ENCODE data around the gene CYB5R4. TPM values are rescaled to one million over a fixed set of nuclear protein-coding genes. Genes with fewer than 3 reads are reported as not detected.

Gene CYB5R4
- total and polyA plus RNA-seq, 2 of the 13 experiments (the other 11 are each of a cell fraction or from before 2014, with no cell fraction given): 5.3 to 26.1 TPM

- DNase-seq (ENCODE audit: low spot score): no peak
- ChIA-PET POLR2A (no interaction called here), CTCF (ENCODE audit: low intra/inter-chr PET ratio, low total read pairs) (no interaction called here)
- intact Hi-C loops (cut with micrococcal nuclease; ENCODE audit: unreplicated experiment): no loop called here
- 2% methylated on average over 4 of the region's 4 CpGs for WGBS (ENCODE audit: low lambda C conversion rate)
- Histone ChIP-seq H3K27me3 (ENCODE audit: control insufficient read depth in 1 of 2, insufficient read depth in 2 of 2, low read length in 2 of 2) (no peaks in the 10 kb centered on the region), H3K27ac (ENCODE audit: extremely low read length, insufficient read depth, low read length) (no peak overlapping the region), H3K79me2 (ENCODE audit: insufficient read depth, low read length) (no peaks in the 10 kb centered on the region), H3K9me3 (ENCODE audit: low read length) (no peaks in the 10 kb centered on the region), H3K9ac (ENCODE audit: insufficient read depth, low read depth, low read length) (no peak overlapping the region), H3K36me3 (replicated peaks in 1 of 2; ENCODE audit: control insufficient read depth in 1 of 2, insufficient read depth in 2 of 2, low read length in 2 of 2) (no peaks in the 10 kb centered on the region), H2AFZ (ENCODE audit: low read length) (no peak overlapping the region), H3K4me3 (replicated peaks in 1 of 3; ENCODE audit: insufficient read depth in 1 of 3, low read depth in 2 of 3, low read length in 3 of 3) (no peak overlapping the region), H3K4me2 (ENCODE audit: low read depth, low read length) (no peak overlapping the region), H3K4me1 (ENCODE audit: insufficient read depth, low read length) (no peaks in the 10 kb centered on the region), H4K20me1 (ENCODE audit: insufficient read depth, low read length) (no peaks in the 10 kb centered on the region)
- TF ChIP-seq TFDP1 (CRISPR knock-in tag; IDR thresholded peaks at IDR 0.05; ENCODE audit: borderline replicate concordance) (no peak), MEIS1 (CRISPR knock-in tag; IDR thresholded peaks at IDR 0.05; ENCODE audit: borderline replicate concordance) (no peak), ZNF251 (CRISPR knock-in tag; IDR thresholded peaks at IDR 0.05) (no peak), ZNF552 (CRISPR knock-in tag; IDR thresholded peaks at IDR 0.05; ENCODE audit: borderline replicate concordance) (no peak), ZNF879 (CRISPR knock-in tag; IDR thresholded peaks at IDR 0.05) (no peak), NR2C2 (CRISPR knock-in tag; IDR thresholded peaks at IDR 0.05; ENCODE audit: borderline replicate concordance) (no peak), ZFX (CRISPR knock-in tag; IDR thresholded peaks at IDR 0.05; ENCODE audit: low read depth) (no peak), ZKSCAN1 (IDR thresholded peaks at IDR 0.05; ENCODE audit: low read length) (no peak), ZNF564 (CRISPR knock-in tag; IDR thresholded peaks at IDR 0.05) (no peak), EZH2 (conservative IDR thresholded peaks at IDR 0.05; ENCODE audit: low read depth, low read length) (no peak), HOMEZ (CRISPR knock-in tag; IDR thresholded peaks at IDR 0.05; ENCODE audit: low read depth) (no peak), SCMH1 (CRISPR knock-in tag; IDR thresholded peaks at IDR 0.05; ENCODE audit: borderline replicate concordance) (no peak), CENPT (CRISPR knock-in tag; IDR thresholded peaks at IDR 0.05; ENCODE audit: low read depth) (no peak), CBX5 (CRISPR knock-in tag; IDR thresholded peaks at IDR 0.05; ENCODE audit: borderline replicate concordance) (no peak), U2AF2 (IDR thresholded peaks at IDR 0.05; ENCODE audit: low read depth, low read length) (no peak), ZNF609 (CRISPR knock-in tag; IDR thresholded peaks at IDR 0.05; ENCODE audit: borderline replicate concordance) (no peak), ZC3H13 (CRISPR knock-in tag; IDR thresholded peaks at IDR 0.05) (no peak)
- no peak for FAIRE-seq
- ATAC-seq: no peak
- BruUV-seq (replicated peaks): no TSS peak
- in situ Hi-C loops (cut with HindIII; ENCODE audit: extremely low pct_ligation_motif_present, low pct_unique_long_range_greater_than_20kb): no loop called here
Measured at GRCh38 chr6:84003654-84004053, 144.2 kb downstream of the CYB5R4 start.

Measured in HepG2 (cell line).